Measurements from ENCODE around the gene OVCH2. TPM values are rescaled to one million over a fixed set of nuclear protein-coding genes. Genes with fewer than 3 reads are reported as not detected.

OVCH2 gene
- polyA plus RNA-seq, 3 donors: not detected

- TF ChIP-seq CTCF (IDR thresholded peaks at IDR 0.05): peak; percentile 47
- Mint-ChIP-seq H3K4me1 (peaks cover 5% of the 10 kb centered on the region), H3K9me3 (no peaks in the 10 kb centered on the region), H3K27ac (peak overlapping the region in 2 of 7 donors; percentile 39 to 77), H3K4me3 (no peak overlapping the region), H3K27me3 (ENCODE audit: low read depth in 3 of 3) (peaks cover 0 to 2% (median 2%) of the 10 kb centered on the region in 3 donors), H3K36me3 (peaks cover 46 to 56% of the 10 kb centered on the region in 2 donors)
- intact Hi-C loops (cut with micrococcal nuclease): no loop called here
- H3K4me2 ChIP-seq (replicated peaks; ENCODE audit: extremely low read depth, low read length, poor library complexity, severe bottlenecking): no peak overlapping the region
- peak in 2 of 3 donors; percentile 34 to 39 for DNase-seq
- H3K4me3 ChIP-seq (replicated peaks in 1 of 3; ENCODE audit: low read depth in 2 of 3, low read length in 3 of 3): no peak overlapping the region
- no peaks in the 10 kb centered on the region for H3K9me3 ChIP-seq (replicated peaks in 1 of 2; ENCODE audit: control insufficient read depth in 1 of 2, insufficient read depth in 1 of 2, low read length in 2 of 2)
- 52% methylated on average over 10 of the region's 15 CpGs for WGBS (ENCODE audit: insufficient coverage)
- H3K36me3 ChIP-seq (replicated peaks in 1 of 2; ENCODE audit: control insufficient read depth in 1 of 2, insufficient read depth in 2 of 2, low read length in 2 of 2): peaks cover 35 to 50% of the 10 kb centered on the region in 2 donors
- H3K79me2 ChIP-seq (ENCODE audit: insufficient read depth, low read length): no peaks in the 10 kb centered on the region
- no peak overlapping the region for H2AFZ ChIP-seq (ENCODE audit: insufficient read depth, low read depth, low read length, poor library complexity, severe bottlenecking)
- no peak overlapping the region for H3K9ac ChIP-seq (ENCODE audit: insufficient read depth, low read length, poor library complexity, severe bottlenecking)
- H4K20me1 ChIP-seq (ENCODE audit: insufficient read depth, low read length): peaks cover 8% of the 10 kb centered on the region
- no peaks in the 10 kb centered on the region for H3K4me1 ChIP-seq (ENCODE audit: control insufficient read depth in 1 of 2, insufficient read depth in 2 of 2, low read length in 2 of 2)
- no peak overlapping the region for H3K27ac ChIP-seq (ENCODE audit: low read depth in 1 of 2, low read length in 2 of 2)
- H3K27me3 ChIP-seq (ENCODE audit: control insufficient read depth in 2 of 2, insufficient read depth in 2 of 2, low read length in 2 of 2): no peaks in the 10 kb centered on the region
These were observed 48.8 kb downstream of the OVCH2 start for GRCh38 chr11:7657306-7658025.

DNA sequence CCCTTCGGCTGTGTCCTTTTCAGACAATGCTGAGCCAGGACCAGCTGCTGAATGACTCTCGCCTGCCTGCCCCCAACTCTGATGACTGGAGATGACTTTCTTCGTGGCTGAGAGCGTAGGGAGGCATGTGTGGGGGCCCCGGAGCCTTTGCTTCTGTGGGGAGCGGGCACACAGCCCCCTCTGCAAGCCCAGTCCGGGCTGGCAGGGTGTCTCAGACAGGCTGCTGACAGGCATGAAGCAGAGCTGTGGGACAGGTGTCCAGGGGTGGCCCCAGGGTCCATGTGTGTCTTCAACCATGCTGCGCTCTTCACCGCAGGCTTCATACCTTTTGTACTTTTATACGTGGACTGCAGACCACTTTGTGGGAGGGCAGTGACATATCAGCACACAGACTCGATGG lies 49.6 kb downstream of the OVCH2 start:
- no peaks in the 10 kb centered on the region for H3K79me2 ChIP-seq (ENCODE audit: insufficient read depth, low read length)
- TF ChIP-seq CTCF (IDR thresholded peaks at IDR 0.05): no peak
- H3K4me3 ChIP-seq (replicated peaks in 1 of 3; ENCODE audit: low read depth in 2 of 3, low read length in 3 of 3): no peak overlapping the region
- peak overlapping the region in 3 of 7 donors; percentile 39 to 69 (median 63) for H3K27ac Mint-ChIP-seq
- peaks cover 5% of the 10 kb centered on the region for H3K4me1 Mint-ChIP-seq
- no peak overlapping the region for H3K27ac ChIP-seq (ENCODE audit: low read depth in 1 of 2, low read length in 2 of 2)
- no peaks in the 10 kb centered on the region for H3K9me3 Mint-ChIP-seq
- H2AFZ ChIP-seq (ENCODE audit: insufficient read depth, low read depth, low read length, poor library complexity, severe bottlenecking): no peak overlapping the region
- no peak for DNase-seq
- peaks cover 43 to 57% of the 10 kb centered on the region in 2 donors for H3K36me3 ChIP-seq (replicated peaks in 1 of 2; ENCODE audit: control insufficient read depth in 1 of 2, insufficient read depth in 2 of 2, low read length in 2 of 2)
- WGBS (ENCODE audit: insufficient coverage): 96% methylated on average over 11 of the region's 11 CpGs
- peaks cover 0 to 1% of the 10 kb centered on the region in 2 donors for H3K4me1 ChIP-seq (ENCODE audit: control insufficient read depth in 1 of 2, insufficient read depth in 2 of 2, low read length in 2 of 2)
- no peak overlapping the region for H3K4me3 Mint-ChIP-seq
- intact Hi-C loops (cut with micrococcal nuclease): no loop called here
- H3K36me3 Mint-ChIP-seq: peaks cover 53 to 61% of the 10 kb centered on the region in 2 donors
- H3K9ac ChIP-seq (ENCODE audit: insufficient read depth, low read length, poor library complexity, severe bottlenecking): no peak overlapping the region
- no peaks in the 10 kb centered on the region for H3K27me3 ChIP-seq (ENCODE audit: control insufficient read depth in 2 of 2, insufficient read depth in 2 of 2, low read length in 2 of 2)
- H3K9me3 ChIP-seq (replicated peaks in 1 of 2; ENCODE audit: control insufficient read depth in 1 of 2, insufficient read depth in 1 of 2, low read length in 2 of 2): no peaks in the 10 kb centered on the region
- H4K20me1 ChIP-seq (ENCODE audit: insufficient read depth, low read length): peaks cover 13% of the 10 kb centered on the region
- peaks cover 0 to 3% (median 2%) of the 10 kb centered on the region in 3 donors for H3K27me3 Mint-ChIP-seq (ENCODE audit: low read depth in 3 of 3)
- H3K4me2 ChIP-seq (replicated peaks; ENCODE audit: extremely low read depth, low read length, poor library complexity, severe bottlenecking): no peak overlapping the region

Measured in CD14-positive monocyte (primary cell).